Measurements from ENCODE around the gene MAP2K6. TPM values are rescaled to one million over a fixed set of nuclear protein-coding genes. Genes with fewer than 3 reads are reported as not detected.
A peak's percentile ranks its signal among the peaks of the same experiment; 100 is the strongest.

MAP2K6 gene
- total RNA-seq, 2 donors from 2014 or later: 5.4 to 14.1 TPM

- Histone ChIP-seq H3K4me1 (replicated peaks) (peaks cover 5% of the 10 kb centered on the region), H3K36me3 (no peaks in the 10 kb centered on the region), H3K9me3 (no peaks in the 10 kb centered on the region), H3K4me3 (no peak overlapping the region), H3K27me3 (replicated peaks; ENCODE audit: insufficient read depth) (no peaks in the 10 kb centered on the region), H3K27ac (peak overlapping the region in 1 of 2 donors; percentile 31)
- intact Hi-C loops (cut with DNase I): no loop called here
- peak; percentile 15 for DNase-seq (ENCODE audit: low spot score)
- WGBS: 10% methylated on average over 9 of the region's 9 CpGs
- peak; percentile 37 for TF ChIP-seq POLR2AphosphoS5 (IDR thresholded peaks at IDR 0.05)
- no peak for TF ChIP-seq POLR2A (IDR thresholded peaks at IDR 0.05)
- no peak for TF ChIP-seq CTCF (IDR thresholded peaks at IDR 0.05)
Measured at GRCh38 chr17:69500911-69501429, 86.5 kb downstream of the MAP2K6 start.

GRCh38 chr17:69501591-69502468, 87.3 kb downstream of the MAP2K6 start:
- Histone ChIP-seq H3K4me1 (replicated peaks) (peaks cover 5% of the 10 kb centered on the region), H3K9me3 (no peaks in the 10 kb centered on the region), H3K4me3 (peak overlapping the region in 1 of 2 donors; percentile 6), H3K27ac (peak overlapping the region; percentile 31 to 56), H3K36me3 (no peaks in the 10 kb centered on the region), H3K27me3 (replicated peaks; ENCODE audit: insufficient read depth) (no peaks in the 10 kb centered on the region)
- peak; percentile 34 for DNase-seq (ENCODE audit: low spot score)
- no peak for TF ChIP-seq POLR2A (IDR thresholded peaks at IDR 0.05)
- no peak for TF ChIP-seq CTCF (IDR thresholded peaks at IDR 0.05)
- TF ChIP-seq POLR2AphosphoS5 (IDR thresholded peaks at IDR 0.05): peak; percentile 23
- intact Hi-C loops (cut with DNase I): no loop called here
- 8% methylated on average over 14 of the region's 14 CpGs for WGBS

GRCh38 chr17:69503711-69504110, 89.2 kb downstream of the MAP2K6 start:
- TF ChIP-seq CTCF (IDR thresholded peaks at IDR 0.05) (no peak), POLR2A (IDR thresholded peaks at IDR 0.05) (no peak), POLR2AphosphoS5 (IDR thresholded peaks at IDR 0.05) (no peak)
- Histone ChIP-seq H3K27ac (no peak overlapping the region), H3K36me3 (no peaks in the 10 kb centered on the region), H3K4me1 (replicated peaks) (peaks cover 5% of the 10 kb centered on the region), H3K9me3 (no peaks in the 10 kb centered on the region), H3K27me3 (replicated peaks; ENCODE audit: insufficient read depth) (no peaks in the 10 kb centered on the region), H3K4me3 (no peak overlapping the region)
- intact Hi-C loops (cut with DNase I): no loop called here
- no peak for DNase-seq (ENCODE audit: low spot score)
- WGBS: 89% methylated on average over 5 of the region's 5 CpGs

- no peaks in the 10 kb centered on the region for H3K36me3 ChIP-seq
- TF ChIP-seq POLR2A (IDR thresholded peaks at IDR 0.05) (no peak), CTCF (IDR thresholded peaks at IDR 0.05) (no peak), POLR2AphosphoS5 (IDR thresholded peaks at IDR 0.05) (no peak)
- H3K4me3 ChIP-seq: no peak overlapping the region
- no peak for DNase-seq (ENCODE audit: low spot score)
- 91% methylated on average over 3 of the region's 3 CpGs for WGBS
- H3K27ac ChIP-seq: no peak overlapping the region
- intact Hi-C loops (cut with DNase I): no loop called here
- H3K27me3 ChIP-seq (replicated peaks; ENCODE audit: insufficient read depth): no peaks in the 10 kb centered on the region
- peaks cover 5% of the 10 kb centered on the region for H3K4me1 ChIP-seq (replicated peaks)
- no peaks in the 10 kb centered on the region for H3K9me3 ChIP-seq
Measured at GRCh38 chr17:69505740-69506139, 91.2 kb downstream of the MAP2K6 start.
